HG03025 (cell line): ENCODE measurements around the gene MIB2.
A peak's percentile ranks its signal among the peaks of the same experiment; 100 is the strongest.
"Not testable (repeated sequence)": the region's sequence is repeated elsewhere in the genome, so short reads cannot be mapped to it uniquely, and the experiment has no call there.

Experiments used
- ATAC-seq: cut with Tn5 transposase; IDR thresholded peaks from one replicate; pipeline ENCODE4 v1.9.1; 2021; ENCODE audit warnings: mild to moderate bottlenecking, moderate library complexity; ENCODE audit not compliant: unreplicated experiment, low FRiP score

MIB2 gene

GRCh38 chr1:1640711-1641461 is 25.6 kb downstream of the MIB2 start:
- not testable (repeated sequence) for ATAC-seq

GRCh38 chr1:1646326-1646725 is 31.0 kb downstream of the MIB2 start:
- not testable (repeated sequence) for ATAC-seq

GRCh38 chr1:1647567-1648241 is 32.4 kb downstream of the MIB2 start:
- ATAC-seq = not testable (repeated sequence)

- ATAC-seq = not testable (repeated sequence)
Observed at GRCh38 chr1:1648265-1648664, 33.0 kb downstream of the MIB2 start.

- ATAC-seq = peak; percentile 89
Observed at GRCh38 chr1:1658583-1659549, 43.6 kb downstream of the MIB2 start, which contains the start of gene CDK11B. Gene CDK11B, minus strand, starts transcription at chr1:1659004. Its CDS starts 1,519 bp downstream, at chr1:1657485.

GRCh38 chr1:1662392-1662791 is 47.1 kb downstream of the MIB2 start:
- not testable (repeated sequence) for ATAC-seq

- ATAC-seq = not testable (repeated sequence)
Observed at GRCh38 chr1:1662830-1663560, 47.7 kb downstream of the MIB2 start.

GRCh38 chr1:1664318-1664717 is 49.0 kb downstream of the MIB2 start:
- ATAC-seq = not testable (repeated sequence)

GRCh38 chr1:1664941-1665814 is 49.9 kb downstream of the MIB2 start:
- ATAC-seq = no peak

- no peak for ATAC-seq
Observed at GRCh38 chr1:1665815-1666251, 50.5 kb downstream of the MIB2 start.

- no peak for ATAC-seq
Observed at GRCh38 chr1:1666526-1666925, 51.2 kb downstream of the MIB2 start.

GRCh38 chr1:1669468-1670440 is 54.5 kb downstream of the MIB2 start:
- no peak for ATAC-seq

GRCh38 chr1:1670866-1671265 is 55.6 kb downstream of the MIB2 start:
- no peak for ATAC-seq

GRCh38 chr1:1671365-1672119 is 56.2 kb downstream of the MIB2 start:
- ATAC-seq = no peak

GRCh38 chr1:1672181-1672965 is 57.1 kb downstream of the MIB2 start:
- no peak for ATAC-seq

GRCh38 chr1:1674806-1675205 is 59.5 kb downstream of the MIB2 start:
- ATAC-seq = not testable (repeated sequence)
